Activated CD4-positive, alpha-beta T cell treated with anti-CD3 and anti-CD28 coated beads, Interleukin-2, amount 50 U/mL, for 48 hours (primary cell): Measurements from ENCODE around the gene PITX3.
"Not testable (repeated sequence)": the region's sequence is repeated elsewhere in the genome, so short reads cannot be mapped to it uniquely, and the experiment has no call there.

ENCODE experiments used
- DNase-seq, 2 experiments: peaks; one replicate each; pipeline ENCODE4 v3.0.0-alpha.2; 2020

PITX3 gene

GRCh38 chr10:102225646-102226541 lies 15.4 kb downstream of the PITX3 start, which contains the start of gene ELOVL3:
ELOVL3 (plus strand) TSS chr10:102226299; CDS start chr10:102226549, 250 bp downstream.
- peak; percentile 85 to 90 for DNase-seq

- DNase-seq: no peak
Measured at GRCh38 chr10:102222797-102223196, 18.5 kb downstream of the PITX3 start.

- DNase-seq: no peak
Measured at GRCh38 chr10:102220612-102221011, 20.7 kb downstream of the PITX3 start.

- no peak for DNase-seq
Measured at GRCh38 chr10:102219370-102219769, 21.9 kb downstream of the PITX3 start.

GRCh38 chr10:102213599-102213998 lies 27.7 kb downstream of the PITX3 start:
- not testable (repeated sequence) for DNase-seq

GRCh38 chr10:102211615-102212299 lies 29.6 kb downstream of the PITX3 start:
- DNase-seq: no peak

- DNase-seq: no peak
Measured at GRCh38 chr10:102208311-102209035, 32.8 kb downstream of the PITX3 start.

GRCh38 chr10:102202386-102202785 lies 38.9 kb downstream of the PITX3 start:
- DNase-seq: no peak

- DNase-seq: no peak
Measured at GRCh38 chr10:102200751-102201640, 40.3 kb downstream of the PITX3 start.

GRCh38 chr10:102198027-102198426 lies 43.3 kb downstream of the PITX3 start:
- DNase-seq: no peak

GRCh38 chr10:102196893-102197292 lies 44.4 kb downstream of the PITX3 start:
- peak; percentile 21 to 50 for DNase-seq

GRCh38 chr10:102195296-102195870 lies 45.9 kb downstream of the PITX3 start:
- DNase-seq: no peak

- DNase-seq: no peak
Measured at GRCh38 chr10:102191956-102192355, 49.4 kb downstream of the PITX3 start.

GRCh38 chr10:102188941-102189898 lies 52.1 kb downstream of the PITX3 start:
- DNase-seq: not testable (repeated sequence)

- no peak for DNase-seq
Measured at GRCh38 chr10:102188298-102188940, 52.9 kb downstream of the PITX3 start.

- DNase-seq: no peak
Measured at GRCh38 chr10:102185811-102186527, 55.3 kb downstream of the PITX3 start.

GRCh38 chr10:102185272-102185671 lies 56.0 kb downstream of the PITX3 start:
- DNase-seq: no peak

- no peak for DNase-seq
Measured at GRCh38 chr10:102184606-102185005, 56.7 kb downstream of the PITX3 start.
